Measurements from ENCODE around the gene MAJIN. TPM values are rescaled to one million over a fixed set of nuclear protein-coding genes. Genes with fewer than 3 reads are reported as not detected.

Gene MAJIN
- total and polyA plus RNA-seq, 2 experiments from 2014 or later: not detected

DNA sequence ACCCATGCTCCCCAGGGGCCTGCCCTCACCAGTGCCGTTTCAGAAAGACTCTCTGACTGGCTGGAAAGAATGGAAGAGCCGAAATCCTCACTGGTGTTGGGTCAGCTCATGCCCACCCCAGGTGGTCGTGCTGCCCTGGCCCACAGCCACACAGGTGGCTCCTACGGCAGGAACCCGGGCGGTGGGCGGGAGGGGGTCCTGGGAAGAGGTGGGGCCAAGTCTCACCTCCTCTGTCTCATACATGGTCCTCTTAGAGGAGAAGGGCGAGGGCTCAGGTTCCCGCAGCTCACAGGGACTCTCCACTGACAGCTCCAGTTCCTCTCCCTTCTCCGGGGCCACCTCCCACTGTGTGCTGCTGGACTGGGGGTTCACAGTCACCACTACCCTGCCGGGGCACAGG lies 63.1 kb downstream of the MAJIN start (continued):
- TF ChIP-seq, protein P1, sequence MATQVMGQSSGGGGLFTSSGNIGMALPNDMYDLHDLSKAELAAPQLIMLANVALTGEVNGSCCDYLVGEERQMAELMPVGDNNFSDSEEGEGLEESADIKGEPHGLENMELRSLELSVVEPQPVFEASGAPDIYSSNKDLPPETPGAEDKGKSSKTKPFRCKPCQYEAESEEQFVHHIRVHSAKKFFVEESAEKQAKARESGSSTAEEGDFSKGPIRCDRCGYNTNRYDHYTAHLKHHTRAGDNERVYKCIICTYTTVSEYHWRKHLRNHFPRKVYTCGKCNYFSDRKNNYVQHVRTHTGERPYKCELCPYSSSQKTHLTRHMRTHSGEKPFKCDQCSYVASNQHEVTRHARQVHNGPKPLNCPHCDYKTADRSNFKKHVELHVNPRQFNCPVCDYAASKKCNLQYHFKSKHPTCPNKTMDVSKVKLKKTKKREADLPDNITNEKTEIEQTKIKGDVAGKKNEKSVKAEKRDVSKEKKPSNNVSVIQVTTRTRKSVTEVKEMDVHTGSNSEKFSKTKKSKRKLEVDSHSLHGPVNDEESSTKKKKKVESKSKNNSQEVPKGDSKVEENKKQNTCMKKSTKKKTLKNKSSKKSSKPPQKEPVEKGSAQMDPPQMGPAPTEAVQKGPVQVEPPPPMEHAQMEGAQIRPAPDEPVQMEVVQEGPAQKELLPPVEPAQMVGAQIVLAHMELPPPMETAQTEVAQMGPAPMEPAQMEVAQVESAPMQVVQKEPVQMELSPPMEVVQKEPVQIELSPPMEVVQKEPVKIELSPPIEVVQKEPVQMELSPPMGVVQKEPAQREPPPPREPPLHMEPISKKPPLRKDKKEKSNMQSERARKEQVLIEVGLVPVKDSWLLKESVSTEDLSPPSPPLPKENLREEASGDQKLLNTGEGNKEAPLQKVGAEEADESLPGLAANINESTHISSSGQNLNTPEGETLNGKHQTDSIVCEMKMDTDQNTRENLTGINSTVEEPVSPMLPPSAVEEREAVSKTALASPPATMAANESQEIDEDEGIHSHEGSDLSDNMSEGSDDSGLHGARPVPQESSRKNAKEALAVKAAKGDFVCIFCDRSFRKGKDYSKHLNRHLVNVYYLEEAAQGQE (IDR thresholded peaks at IDR 0.05; ENCODE audit: unreplicated experiment): no peak
- TF ChIP-seq EZH2 (IDR thresholded peaks at IDR 0.05; ENCODE audit: low read depth, unreplicated experiment) (no peak), JUNB (IDR thresholded peaks at IDR 0.05; ENCODE audit: unreplicated experiment) (no peak), ZNF331 (CRISPR knock-in tag; IDR thresholded peaks at IDR 0.05; ENCODE audit: low read depth) (no peak), EZH2phosphoT487 (IDR thresholded peaks at IDR 0.05; ENCODE audit: unreplicated experiment) (no peak), STAT1 (IDR thresholded peaks at IDR 0.05; ENCODE audit: unreplicated experiment) (no peak), POLR2AphosphoS5 (IDR thresholded peaks at IDR 0.05; ENCODE audit: low read depth) (no peak), CREB1 (CRISPR knock-in tag; IDR thresholded peaks at IDR 0.05; ENCODE audit: low read depth) (no peak)
- TF ChIP-seq, protein P2, sequence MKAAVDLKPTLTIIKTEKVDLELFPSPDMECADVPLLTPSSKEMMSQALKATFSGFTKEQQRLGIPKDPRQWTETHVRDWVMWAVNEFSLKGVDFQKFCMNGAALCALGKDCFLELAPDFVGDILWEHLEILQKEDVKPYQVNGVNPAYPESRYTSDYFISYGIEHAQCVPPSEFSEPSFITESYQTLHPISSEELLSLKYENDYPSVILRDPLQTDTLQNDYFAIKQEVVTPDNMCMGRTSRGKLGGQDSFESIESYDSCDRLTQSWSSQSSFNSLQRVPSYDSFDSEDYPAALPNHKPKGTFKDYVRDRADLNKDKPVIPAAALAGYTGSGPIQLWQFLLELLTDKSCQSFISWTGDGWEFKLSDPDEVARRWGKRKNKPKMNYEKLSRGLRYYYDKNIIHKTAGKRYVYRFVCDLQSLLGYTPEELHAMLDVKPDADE (IDR thresholded peaks at IDR 0.05): no peak
- TF ChIP-seq, protein P3, sequence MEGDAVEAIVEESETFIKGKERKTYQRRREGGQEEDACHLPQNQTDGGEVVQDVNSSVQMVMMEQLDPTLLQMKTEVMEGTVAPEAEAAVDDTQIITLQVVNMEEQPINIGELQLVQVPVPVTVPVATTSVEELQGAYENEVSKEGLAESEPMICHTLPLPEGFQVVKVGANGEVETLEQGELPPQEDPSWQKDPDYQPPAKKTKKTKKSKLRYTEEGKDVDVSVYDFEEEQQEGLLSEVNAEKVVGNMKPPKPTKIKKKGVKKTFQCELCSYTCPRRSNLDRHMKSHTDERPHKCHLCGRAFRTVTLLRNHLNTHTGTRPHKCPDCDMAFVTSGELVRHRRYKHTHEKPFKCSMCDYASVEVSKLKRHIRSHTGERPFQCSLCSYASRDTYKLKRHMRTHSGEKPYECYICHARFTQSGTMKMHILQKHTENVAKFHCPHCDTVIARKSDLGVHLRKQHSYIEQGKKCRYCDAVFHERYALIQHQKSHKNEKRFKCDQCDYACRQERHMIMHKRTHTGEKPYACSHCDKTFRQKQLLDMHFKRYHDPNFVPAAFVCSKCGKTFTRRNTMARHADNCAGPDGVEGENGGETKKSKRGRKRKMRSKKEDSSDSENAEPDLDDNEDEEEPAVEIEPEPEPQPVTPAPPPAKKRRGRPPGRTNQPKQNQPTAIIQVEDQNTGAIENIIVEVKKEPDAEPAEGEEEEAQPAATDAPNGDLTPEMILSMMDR (conservative IDR thresholded peaks at IDR 0.05; ENCODE audit: low read depth in 2 of 2): no peak

DNA sequence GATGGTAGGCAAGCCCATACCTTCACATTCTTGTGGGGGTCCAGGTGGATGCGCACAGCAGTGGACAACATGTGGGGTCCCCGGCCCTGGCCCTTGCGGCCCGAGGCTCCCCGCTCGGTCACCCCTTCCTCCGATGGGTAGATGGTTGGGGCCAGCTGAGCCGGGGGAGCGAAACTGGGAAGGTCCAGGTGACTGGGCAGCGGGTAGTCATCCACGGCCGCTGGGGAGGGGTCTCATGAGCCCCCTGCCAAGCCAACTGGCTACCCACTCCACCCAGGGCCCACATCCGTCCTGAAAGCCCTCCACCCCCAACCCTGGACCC lies 65.6 kb downstream of the MAJIN start:
- Histone ChIP-seq H3K79me2 (replicated peaks; ENCODE audit: insufficient read depth) (no peaks in the 10 kb centered on the region), H3K4me2 (no peak overlapping the region), H3K9me2 (ENCODE audit: insufficient read depth) (no peaks in the 10 kb centered on the region), H3K27ac (ENCODE audit: low read depth) (no peak overlapping the region), H3K4me3 (no peak overlapping the region), H2AFZ (no peak overlapping the region), H3F3A (replicated peaks; ENCODE audit: low read depth) (no peaks in the 10 kb centered on the region), H3K36me3 (ENCODE audit: insufficient read depth) (no peaks in the 10 kb centered on the region), H3K27me3 (ENCODE audit: insufficient read depth) (no peaks in the 10 kb centered on the region), H3K4me1 (ENCODE audit: insufficient read depth) (no peaks in the 10 kb centered on the region), H4K20me1 (replicated peaks; ENCODE audit: insufficient read depth) (no peaks in the 10 kb centered on the region; the same call in none of the 2 replicates)
- H3K4me1 Mint-ChIP-seq: no peaks in the 10 kb centered on the region
- no peak overlapping the region for H3K27ac Mint-ChIP-seq
- peaks cover 6% of the 10 kb centered on the region for H3K36me3 Mint-ChIP-seq (ENCODE audit: low read depth)
- peaks cover 7% of the 10 kb centered on the region for H3K27me3 Mint-ChIP-seq (ENCODE audit: insufficient read depth, low read depth, poor library complexity)
- H3K4me3 Mint-ChIP-seq: no peak overlapping the region
- DNase-seq (ENCODE audit: low spot score) (no peak), ATAC-seq (no peak)
- H3K9me3 Mint-ChIP-seq: no peaks in the 10 kb centered on the region; the same call in 2 of the 3 replicates
- TF ChIP-seq ZNF331 (CRISPR knock-in tag; IDR thresholded peaks at IDR 0.05; ENCODE audit: low read depth): no peak
- no peak for TF ChIP-seq NANOG (IDR thresholded peaks at IDR 0.05; ENCODE audit: borderline replicate concordance)
- TF ChIP-seq, protein P2 (IDR thresholded peaks at IDR 0.05): no peak
- no peak for TF ChIP-seq POLR2AphosphoS5 (IDR thresholded peaks at IDR 0.05; ENCODE audit: low read depth)
- no peak for TF ChIP-seq ZNF114 (CRISPR knock-in tag; IDR thresholded peaks at IDR 0.05)
- TF ChIP-seq EZH2phosphoT487 (IDR thresholded peaks at IDR 0.05; ENCODE audit: unreplicated experiment): no peak
- TF ChIP-seq, protein P3 (conservative IDR thresholded peaks at IDR 0.05; ENCODE audit: low read depth in 2 of 2): no peak
- TF ChIP-seq, protein P1 (IDR thresholded peaks at IDR 0.05; ENCODE audit: unreplicated experiment): no peak
- no peak for TF ChIP-seq EZH2 (IDR thresholded peaks at IDR 0.05; ENCODE audit: low read depth, unreplicated experiment)
- no peak for TF ChIP-seq STAT1 (IDR thresholded peaks at IDR 0.05; ENCODE audit: unreplicated experiment)
- no peak for TF ChIP-seq JUNB (IDR thresholded peaks at IDR 0.05; ENCODE audit: unreplicated experiment)
- no peak for TF ChIP-seq CREB1 (CRISPR knock-in tag; IDR thresholded peaks at IDR 0.05; ENCODE audit: low read depth)
